Measurements from ENCODE around the gene UBE2J1. TPM values are rescaled to one million over a fixed set of nuclear protein-coding genes. Genes with fewer than 3 reads are reported as not detected.
"Not testable (repeated sequence)": the region's sequence is repeated elsewhere in the genome, so short reads cannot be mapped to it uniquely, and the experiment has no call there.

Gene UBE2J1
- total RNA-seq, 1 donor, result 50.9 TPM

DNA sequence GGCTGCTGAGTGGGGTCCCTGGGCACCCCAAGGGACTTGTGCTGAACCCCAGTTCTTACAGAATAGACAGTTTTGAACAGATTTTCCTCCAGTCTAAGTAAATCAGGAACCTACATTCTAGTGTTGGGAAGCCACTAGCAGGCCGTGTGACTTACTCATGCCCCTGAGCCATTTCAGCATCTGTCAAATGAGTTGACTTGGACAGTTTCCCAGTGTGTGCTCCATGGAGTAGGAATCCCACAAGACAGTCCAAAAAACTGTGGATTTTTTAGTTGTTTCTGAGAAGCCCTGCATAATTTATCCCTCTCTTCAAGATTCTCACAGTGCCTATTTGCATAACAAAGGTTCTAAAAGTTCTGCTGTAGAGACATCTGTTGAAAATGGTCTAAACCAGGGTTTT lies 39.5 kb downstream of the UBE2J1 start:
- TF ChIP-seq, protein P1, sequence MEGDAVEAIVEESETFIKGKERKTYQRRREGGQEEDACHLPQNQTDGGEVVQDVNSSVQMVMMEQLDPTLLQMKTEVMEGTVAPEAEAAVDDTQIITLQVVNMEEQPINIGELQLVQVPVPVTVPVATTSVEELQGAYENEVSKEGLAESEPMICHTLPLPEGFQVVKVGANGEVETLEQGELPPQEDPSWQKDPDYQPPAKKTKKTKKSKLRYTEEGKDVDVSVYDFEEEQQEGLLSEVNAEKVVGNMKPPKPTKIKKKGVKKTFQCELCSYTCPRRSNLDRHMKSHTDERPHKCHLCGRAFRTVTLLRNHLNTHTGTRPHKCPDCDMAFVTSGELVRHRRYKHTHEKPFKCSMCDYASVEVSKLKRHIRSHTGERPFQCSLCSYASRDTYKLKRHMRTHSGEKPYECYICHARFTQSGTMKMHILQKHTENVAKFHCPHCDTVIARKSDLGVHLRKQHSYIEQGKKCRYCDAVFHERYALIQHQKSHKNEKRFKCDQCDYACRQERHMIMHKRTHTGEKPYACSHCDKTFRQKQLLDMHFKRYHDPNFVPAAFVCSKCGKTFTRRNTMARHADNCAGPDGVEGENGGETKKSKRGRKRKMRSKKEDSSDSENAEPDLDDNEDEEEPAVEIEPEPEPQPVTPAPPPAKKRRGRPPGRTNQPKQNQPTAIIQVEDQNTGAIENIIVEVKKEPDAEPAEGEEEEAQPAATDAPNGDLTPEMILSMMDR (IDR thresholded peaks at IDR 0.05; ENCODE audit: insufficient read depth, low read length), result no peak
- DNase-seq (ENCODE audit: low read depth), result peak; percentile 88
- no peak overlapping the region for H3K4me3 ChIP-seq (ENCODE audit: low read depth, low read length)

DNA sequence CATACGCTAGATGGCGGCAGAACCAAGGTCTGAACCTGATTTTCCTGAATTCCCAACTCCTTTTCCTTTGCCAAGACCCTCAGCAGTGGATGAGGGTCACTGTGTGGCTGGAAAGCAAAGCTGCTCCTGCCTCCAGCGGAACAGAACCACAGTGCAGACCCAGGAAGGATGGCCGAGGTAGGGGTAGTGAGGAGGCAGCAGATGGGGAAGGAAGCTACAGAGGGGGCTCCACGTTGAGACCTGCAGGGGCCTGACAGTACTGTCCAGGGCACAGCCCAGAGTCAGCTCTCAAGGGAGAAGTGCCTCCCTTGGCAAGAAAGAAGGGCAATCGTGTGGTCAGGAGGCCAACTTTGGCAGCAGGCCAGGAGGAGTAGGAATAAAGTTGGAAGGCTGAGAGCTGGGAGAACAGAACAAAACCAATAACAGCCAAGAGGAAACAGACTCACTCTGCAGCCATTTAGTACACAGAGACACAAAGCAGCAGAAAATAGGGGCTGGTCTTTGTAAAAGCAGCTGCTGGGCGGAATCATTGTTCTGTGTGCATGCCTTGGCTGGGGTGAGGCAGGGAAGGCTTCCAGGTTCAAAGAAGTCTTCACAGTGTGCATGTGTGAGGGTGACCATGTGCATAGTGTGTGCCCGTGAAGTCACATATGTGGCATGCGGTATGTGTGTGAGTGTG lies 40.5 kb downstream of the UBE2J1 start:
- TF ChIP-seq, protein P1 (IDR thresholded peaks at IDR 0.05; ENCODE audit: insufficient read depth, low read length), result peak; percentile 64
- H3K4me3 ChIP-seq (ENCODE audit: low read depth, low read length), result peak overlapping the region; percentile 14
- DNase-seq (ENCODE audit: low read depth), result peak; percentile 88

DNA sequence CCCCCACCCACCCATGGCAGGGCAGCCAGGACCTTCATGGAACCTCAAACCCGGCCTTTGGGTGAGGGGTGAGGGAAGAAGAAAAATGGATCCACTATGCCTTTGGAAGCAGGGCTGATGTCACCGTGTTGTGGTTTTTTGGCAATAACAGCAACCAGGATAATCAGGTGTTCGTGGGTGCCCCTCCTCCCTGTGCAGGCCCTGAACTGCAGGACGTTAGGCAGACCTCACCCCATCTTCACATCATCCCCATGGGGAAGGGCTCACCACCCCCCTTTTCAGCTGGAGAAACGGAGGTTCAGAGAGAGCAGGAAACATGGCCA lies 41.0 kb downstream of the UBE2J1 start:
- no peak overlapping the region for H3K4me3 ChIP-seq (ENCODE audit: low read depth, low read length)
- no peak for DNase-seq (ENCODE audit: low read depth)
- TF ChIP-seq, protein P1 (IDR thresholded peaks at IDR 0.05; ENCODE audit: insufficient read depth, low read length), result no peak

DNA sequence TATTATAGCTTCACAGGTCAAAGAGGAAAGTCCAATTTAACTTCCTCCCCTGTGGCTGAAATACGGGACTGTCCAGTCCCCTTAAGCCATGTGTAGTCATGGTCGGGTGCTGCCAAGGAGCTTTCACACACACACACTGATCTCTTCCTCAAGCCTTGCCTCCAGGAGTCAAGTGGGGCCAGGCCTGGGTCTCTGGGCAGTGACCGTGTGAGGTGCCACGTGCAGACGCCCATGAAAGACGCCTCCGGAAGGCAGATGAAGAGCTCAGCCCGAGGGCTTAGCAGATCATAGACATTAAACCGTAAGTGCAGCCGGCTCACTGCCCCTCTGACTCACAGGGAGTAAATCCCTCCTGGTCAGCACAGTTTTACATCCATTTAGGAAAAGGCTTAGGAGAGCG lies 41.6 kb downstream of the UBE2J1 start:
- H3K4me3 ChIP-seq (ENCODE audit: low read depth, low read length), result no peak overlapping the region
- TF ChIP-seq, protein P1 (IDR thresholded peaks at IDR 0.05; ENCODE audit: insufficient read depth, low read length), result no peak
- peak; percentile 7 for DNase-seq (ENCODE audit: low read depth)

DNA sequence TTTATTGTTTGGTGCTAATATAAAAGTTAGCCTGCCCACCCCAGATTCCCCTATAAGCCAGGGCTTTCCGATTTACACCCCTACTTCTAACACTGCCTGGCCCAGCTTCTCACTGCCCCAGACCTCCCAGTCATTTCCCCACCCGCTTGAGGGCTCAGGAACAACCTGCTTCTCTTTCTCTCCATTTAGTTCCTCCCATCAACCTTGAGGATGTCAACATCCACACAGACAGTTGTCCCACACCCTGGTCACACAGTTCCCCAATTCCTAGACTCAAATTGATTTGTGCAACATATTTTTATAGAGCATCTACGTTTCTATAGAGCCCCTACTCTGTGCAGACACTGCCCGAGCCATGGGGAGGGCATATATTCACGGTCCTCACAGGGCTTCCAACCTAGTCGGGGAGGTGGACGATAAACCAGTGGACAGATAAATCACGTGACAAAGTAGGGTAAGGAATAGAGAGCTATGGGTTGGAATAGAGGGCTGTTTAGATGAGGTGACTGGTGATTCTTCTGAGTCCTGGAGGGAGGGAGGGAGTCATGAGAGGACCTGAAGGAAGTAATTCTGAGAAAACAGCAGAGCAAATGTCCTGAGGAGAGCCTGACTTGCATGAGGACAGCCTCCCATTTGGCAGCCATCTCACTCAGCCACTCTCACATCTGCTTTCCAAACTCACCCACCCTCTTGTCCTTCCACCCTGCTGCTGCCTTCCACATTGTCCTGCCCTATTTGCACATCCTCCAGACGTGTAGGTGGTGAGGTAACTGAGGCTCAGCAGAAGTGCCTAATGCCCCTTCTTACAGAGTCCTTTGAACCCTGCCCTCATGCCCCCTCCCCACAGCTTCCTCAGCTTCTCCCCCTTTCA lies 43.8 kb downstream of the UBE2J1 start:
- no peak overlapping the region for H3K4me3 ChIP-seq (ENCODE audit: low read depth, low read length)
- DNase-seq (ENCODE audit: low read depth), result no peak
- TF ChIP-seq, protein P1 (IDR thresholded peaks at IDR 0.05; ENCODE audit: insufficient read depth, low read length), result no peak

DNA sequence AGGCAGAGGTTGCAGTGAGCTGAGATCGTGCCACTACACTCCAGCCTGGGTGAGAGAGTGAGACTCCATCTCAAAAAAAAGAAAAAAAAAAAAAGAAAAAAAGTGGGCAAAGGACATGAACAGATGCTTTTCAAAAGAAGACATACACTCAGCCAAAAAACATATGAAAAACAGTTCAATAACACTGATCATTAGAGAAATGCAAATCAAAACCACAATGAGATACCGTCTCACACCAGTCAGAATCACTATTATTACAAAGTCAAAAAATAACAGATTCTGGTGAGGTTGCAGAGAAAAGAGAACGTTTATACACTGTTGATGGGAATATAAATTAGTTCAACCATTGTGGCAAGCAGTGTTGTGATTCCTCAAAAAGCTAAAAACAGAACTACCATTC lies 48.0 kb downstream of the UBE2J1 start:
- not testable (repeated sequence) for DNase-seq (ENCODE audit: low read depth); H3K4me3 ChIP-seq (ENCODE audit: low read depth, low read length)

DNA sequence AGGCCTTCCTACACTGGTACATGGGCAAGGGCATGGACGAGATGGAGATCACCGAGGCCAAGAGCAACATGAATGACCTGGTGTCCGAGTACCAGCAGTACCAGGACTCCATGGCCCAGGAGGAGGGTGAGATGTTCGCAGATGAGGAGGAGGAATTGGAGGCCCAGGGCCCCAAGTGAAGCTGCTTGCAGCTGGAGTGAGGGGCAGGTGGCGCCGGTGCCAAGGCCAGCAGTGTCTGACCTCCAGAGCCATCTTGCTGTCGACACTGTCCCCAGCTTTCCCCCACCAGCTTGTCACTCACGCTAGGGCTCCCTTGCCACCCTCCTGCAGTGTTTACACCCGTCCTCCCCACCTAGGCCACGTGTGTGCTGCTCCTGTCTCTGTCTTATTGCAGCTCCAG lies 49.6 kb downstream of the UBE2J1 start:
- TF ChIP-seq, protein P1 (IDR thresholded peaks at IDR 0.05; ENCODE audit: insufficient read depth, low read length), result no peak
- no peak overlapping the region for H3K4me3 ChIP-seq (ENCODE audit: low read depth, low read length)
- DNase-seq (ENCODE audit: low read depth), result no peak

All from fibroblast of the aortic adventitia (primary cell).